ENCODE data around the gene MAJIN. TPM values are rescaled to one million over a fixed set of nuclear protein-coding genes. Genes with fewer than 3 reads are reported as not detected.

Gene MAJIN
- total and polyA plus RNA-seq, 4 donors: 0.09 to 0.31 TPM; not detected in 2

DNA sequence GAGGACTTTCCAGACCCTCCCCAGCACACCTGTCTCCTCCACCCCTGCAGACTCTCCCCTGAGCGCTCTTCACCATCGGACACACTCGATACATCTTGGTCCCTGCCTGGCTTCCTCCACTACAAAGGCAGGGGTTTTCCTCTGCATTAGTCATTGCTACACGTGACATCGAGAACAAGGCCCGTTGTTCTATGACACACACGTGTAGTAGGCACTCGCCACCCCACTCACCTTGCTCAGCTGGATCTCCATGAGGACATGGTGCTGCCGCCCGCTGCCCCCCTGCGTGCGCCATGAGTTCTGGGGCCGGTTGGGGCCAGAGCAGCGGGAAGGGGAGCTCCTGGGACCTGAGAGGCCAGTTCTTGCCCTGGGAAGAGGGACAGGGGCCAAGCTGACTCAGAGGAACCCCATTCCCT lies 71.6 kb downstream of the MAJIN start (continued):
- TF ChIP-seq, protein P1, sequence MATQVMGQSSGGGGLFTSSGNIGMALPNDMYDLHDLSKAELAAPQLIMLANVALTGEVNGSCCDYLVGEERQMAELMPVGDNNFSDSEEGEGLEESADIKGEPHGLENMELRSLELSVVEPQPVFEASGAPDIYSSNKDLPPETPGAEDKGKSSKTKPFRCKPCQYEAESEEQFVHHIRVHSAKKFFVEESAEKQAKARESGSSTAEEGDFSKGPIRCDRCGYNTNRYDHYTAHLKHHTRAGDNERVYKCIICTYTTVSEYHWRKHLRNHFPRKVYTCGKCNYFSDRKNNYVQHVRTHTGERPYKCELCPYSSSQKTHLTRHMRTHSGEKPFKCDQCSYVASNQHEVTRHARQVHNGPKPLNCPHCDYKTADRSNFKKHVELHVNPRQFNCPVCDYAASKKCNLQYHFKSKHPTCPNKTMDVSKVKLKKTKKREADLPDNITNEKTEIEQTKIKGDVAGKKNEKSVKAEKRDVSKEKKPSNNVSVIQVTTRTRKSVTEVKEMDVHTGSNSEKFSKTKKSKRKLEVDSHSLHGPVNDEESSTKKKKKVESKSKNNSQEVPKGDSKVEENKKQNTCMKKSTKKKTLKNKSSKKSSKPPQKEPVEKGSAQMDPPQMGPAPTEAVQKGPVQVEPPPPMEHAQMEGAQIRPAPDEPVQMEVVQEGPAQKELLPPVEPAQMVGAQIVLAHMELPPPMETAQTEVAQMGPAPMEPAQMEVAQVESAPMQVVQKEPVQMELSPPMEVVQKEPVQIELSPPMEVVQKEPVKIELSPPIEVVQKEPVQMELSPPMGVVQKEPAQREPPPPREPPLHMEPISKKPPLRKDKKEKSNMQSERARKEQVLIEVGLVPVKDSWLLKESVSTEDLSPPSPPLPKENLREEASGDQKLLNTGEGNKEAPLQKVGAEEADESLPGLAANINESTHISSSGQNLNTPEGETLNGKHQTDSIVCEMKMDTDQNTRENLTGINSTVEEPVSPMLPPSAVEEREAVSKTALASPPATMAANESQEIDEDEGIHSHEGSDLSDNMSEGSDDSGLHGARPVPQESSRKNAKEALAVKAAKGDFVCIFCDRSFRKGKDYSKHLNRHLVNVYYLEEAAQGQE (IDR thresholded peaks at IDR 0.05): no peak
- no peak for TF ChIP-seq JUND (IDR thresholded peaks at IDR 0.05)

DNA sequence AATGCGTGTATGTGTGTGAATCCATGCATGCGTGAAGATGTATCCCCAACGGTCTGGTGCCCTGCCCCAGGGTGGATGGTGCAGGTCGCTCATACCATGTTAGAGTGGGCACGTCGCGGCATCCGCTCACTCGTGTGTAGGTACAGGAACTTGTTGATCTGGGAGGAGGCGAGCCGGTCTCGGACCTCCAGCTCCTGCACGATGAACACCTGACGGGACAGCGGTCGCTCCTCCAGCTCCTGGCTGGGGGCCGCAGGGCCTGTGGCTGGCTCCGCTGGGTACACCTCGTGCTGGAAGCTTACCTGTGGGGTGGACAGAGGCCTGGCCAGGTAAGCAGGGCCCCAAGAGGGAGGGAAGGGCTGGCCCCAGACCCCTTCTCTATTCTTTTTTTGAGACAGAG lies 73.4 kb downstream of the MAJIN start:
- 96% methylated on average over 19 of the region's 19 CpGs for WGBS

DNA sequence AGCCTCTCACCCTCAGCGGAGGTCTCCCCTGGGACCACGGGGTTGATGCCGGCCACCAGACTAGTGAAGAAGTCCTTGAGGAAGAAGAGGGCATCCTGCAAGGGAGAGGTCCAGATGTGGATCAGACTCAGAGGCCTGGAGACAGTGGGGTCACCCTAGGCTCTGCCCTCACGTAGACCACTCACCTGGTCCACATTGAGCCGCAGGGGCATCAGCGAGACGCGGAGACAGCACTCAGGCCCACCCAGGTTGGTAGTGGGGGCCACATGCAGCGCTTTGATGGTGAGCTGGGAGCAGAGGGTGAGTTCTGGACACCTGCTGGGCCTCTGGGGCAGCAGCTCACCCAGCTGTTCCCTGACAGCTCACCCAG lies 73.8 kb downstream of the MAJIN start:
- no peak overlapping the region for H3K27ac ChIP-seq (ENCODE audit: low read depth in 1 of 2, low read length in 2 of 2)
- WGBS: over 99% methylated on average over 9 of the region's 9 CpGs
- TF ChIP-seq, protein P2, sequence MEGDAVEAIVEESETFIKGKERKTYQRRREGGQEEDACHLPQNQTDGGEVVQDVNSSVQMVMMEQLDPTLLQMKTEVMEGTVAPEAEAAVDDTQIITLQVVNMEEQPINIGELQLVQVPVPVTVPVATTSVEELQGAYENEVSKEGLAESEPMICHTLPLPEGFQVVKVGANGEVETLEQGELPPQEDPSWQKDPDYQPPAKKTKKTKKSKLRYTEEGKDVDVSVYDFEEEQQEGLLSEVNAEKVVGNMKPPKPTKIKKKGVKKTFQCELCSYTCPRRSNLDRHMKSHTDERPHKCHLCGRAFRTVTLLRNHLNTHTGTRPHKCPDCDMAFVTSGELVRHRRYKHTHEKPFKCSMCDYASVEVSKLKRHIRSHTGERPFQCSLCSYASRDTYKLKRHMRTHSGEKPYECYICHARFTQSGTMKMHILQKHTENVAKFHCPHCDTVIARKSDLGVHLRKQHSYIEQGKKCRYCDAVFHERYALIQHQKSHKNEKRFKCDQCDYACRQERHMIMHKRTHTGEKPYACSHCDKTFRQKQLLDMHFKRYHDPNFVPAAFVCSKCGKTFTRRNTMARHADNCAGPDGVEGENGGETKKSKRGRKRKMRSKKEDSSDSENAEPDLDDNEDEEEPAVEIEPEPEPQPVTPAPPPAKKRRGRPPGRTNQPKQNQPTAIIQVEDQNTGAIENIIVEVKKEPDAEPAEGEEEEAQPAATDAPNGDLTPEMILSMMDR (IDR thresholded peaks at IDR 0.05; ENCODE audit: low read depth, low read length, missing input control): no peak
- TF ChIP-seq HNF4A (conservative IDR thresholded peaks at IDR 0.05) (no peak), FOXA2 (IDR thresholded peaks at IDR 0.05) (no peak), HNF4G (IDR thresholded peaks at IDR 0.05) (no peak), FOXA1 (IDR thresholded peaks at IDR 0.05) (no peak), SP1 (IDR thresholded peaks at IDR 0.05) (no peak), YY1 (IDR thresholded peaks at IDR 0.05) (no peak), RXRA (IDR thresholded peaks at IDR 0.05) (no peak), TAF1 (conservative IDR thresholded peaks at IDR 0.05) (no peak), GABPA (IDR thresholded peaks at IDR 0.05 in 1 of 2, conservative IDR thresholded peaks at IDR 0.05 in 1 of 2) (no peak), RAD21 (IDR thresholded peaks at IDR 0.05) (no peak), EGR1 (IDR thresholded peaks at IDR 0.05; ENCODE audit: low read depth in 2 of 2) (no peak), JUND (IDR thresholded peaks at IDR 0.05) (no peak), NR2F2 (IDR thresholded peaks at IDR 0.05) (no peak)
- TF ChIP-seq, protein P3, sequence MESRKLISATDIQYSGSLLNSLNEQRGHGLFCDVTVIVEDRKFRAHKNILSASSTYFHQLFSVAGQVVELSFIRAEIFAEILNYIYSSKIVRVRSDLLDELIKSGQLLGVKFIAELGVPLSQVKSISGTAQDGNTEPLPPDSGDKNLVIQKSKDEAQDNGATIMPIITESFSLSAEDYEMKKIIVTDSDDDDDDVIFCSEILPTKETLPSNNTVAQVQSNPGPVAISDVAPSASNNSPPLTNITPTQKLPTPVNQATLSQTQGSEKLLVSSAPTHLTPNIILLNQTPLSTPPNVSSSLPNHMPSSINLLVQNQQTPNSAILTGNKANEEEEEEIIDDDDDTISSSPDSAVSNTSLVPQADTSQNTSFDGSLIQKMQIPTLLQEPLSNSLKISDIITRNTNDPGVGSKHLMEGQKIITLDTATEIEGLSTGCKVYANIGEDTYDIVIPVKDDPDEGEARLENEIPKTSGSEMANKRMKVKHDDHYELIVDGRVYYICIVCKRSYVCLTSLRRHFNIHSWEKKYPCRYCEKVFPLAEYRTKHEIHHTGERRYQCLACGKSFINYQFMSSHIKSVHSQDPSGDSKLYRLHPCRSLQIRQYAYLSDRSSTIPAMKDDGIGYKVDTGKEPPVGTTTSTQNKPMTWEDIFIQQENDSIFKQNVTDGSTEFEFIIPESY (IDR thresholded peaks at IDR 0.05): no peak
- TF ChIP-seq, protein P1 (IDR thresholded peaks at IDR 0.05): no peak
- TF ChIP-seq, protein P4, sequence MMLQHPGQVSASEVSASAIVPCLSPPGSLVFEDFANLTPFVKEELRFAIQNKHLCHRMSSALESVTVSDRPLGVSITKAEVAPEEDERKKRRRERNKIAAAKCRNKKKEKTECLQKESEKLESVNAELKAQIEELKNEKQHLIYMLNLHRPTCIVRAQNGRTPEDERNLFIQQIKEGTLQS (IDR thresholded peaks at IDR 0.05): no peak
- TF ChIP-seq, protein P5, sequence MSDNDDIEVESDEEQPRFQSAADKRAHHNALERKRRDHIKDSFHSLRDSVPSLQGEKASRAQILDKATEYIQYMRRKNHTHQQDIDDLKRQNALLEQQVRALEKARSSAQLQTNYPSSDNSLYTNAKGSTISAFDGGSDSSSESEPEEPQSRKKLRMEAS (IDR thresholded peaks at IDR 0.05): no peak
- no peaks in the 10 kb centered on the region for H3K9me3 ChIP-seq (ENCODE audit: control insufficient read depth in 4 of 4, low read length in 3 of 4)
- H3K4me3 ChIP-seq (ENCODE audit: low read depth in 1 of 3, low read length in 3 of 3): no peak overlapping the region
- no peaks in the 10 kb centered on the region for H3K27me3 ChIP-seq (ENCODE audit: control insufficient read depth in 4 of 4, insufficient read depth in 4 of 4, low read length in 3 of 4)
- no peak for DNase-seq (ENCODE audit: low spot score)
- peaks cover 11 to 16% (median 13%) of the 10 kb centered on the region in 4 donors for H3K4me1 ChIP-seq (ENCODE audit: control insufficient read depth in 4 of 4, insufficient read depth in 4 of 4, low read length in 3 of 4)
- H3K9ac ChIP-seq (ENCODE audit: low read depth in 1 of 2, low read length in 2 of 2): no peak overlapping the region
- H3K36me3 ChIP-seq (ENCODE audit: control insufficient read depth in 4 of 4, insufficient read depth in 3 of 4, low read depth in 1 of 4, low read length in 3 of 4): peaks cover 22 to 71% (median 39%) of the 10 kb centered on the region in 4 donors

More for the DNA sequence above, 73.4 kb downstream of the MAJIN start:
- no peak overlapping the region for H3K27ac ChIP-seq (ENCODE audit: low read depth in 1 of 2, low read length in 2 of 2)
- H3K9ac ChIP-seq (ENCODE audit: low read depth in 1 of 2, low read length in 2 of 2): no peak overlapping the region
- no peaks in the 10 kb centered on the region for H3K9me3 ChIP-seq (ENCODE audit: control insufficient read depth in 4 of 4, low read length in 3 of 4)
- peaks cover 10 to 14% (median 12%) of the 10 kb centered on the region in 4 donors for H3K4me1 ChIP-seq (ENCODE audit: control insufficient read depth in 4 of 4, insufficient read depth in 4 of 4, low read length in 3 of 4)
- TF ChIP-seq FOXA2 (IDR thresholded peaks at IDR 0.05) (no peak), RAD21 (IDR thresholded peaks at IDR 0.05) (no peak)
- no peaks in the 10 kb centered on the region for H3K27me3 ChIP-seq (ENCODE audit: control insufficient read depth in 4 of 4, insufficient read depth in 4 of 4, low read length in 3 of 4)
- H3K36me3 ChIP-seq (ENCODE audit: control insufficient read depth in 4 of 4, insufficient read depth in 3 of 4, low read depth in 1 of 4, low read length in 3 of 4): peaks cover 23 to 76% (median 43%) of the 10 kb centered on the region in 4 donors
- DNase-seq (ENCODE audit: low spot score): no peak
- no peak overlapping the region for H3K4me3 ChIP-seq (ENCODE audit: low read depth in 1 of 3, low read length in 3 of 3)

All from liver (tissue), 9 donors.